ENCODE results near the gene ANK3.
"Not testable (repeated sequence)": the region's sequence is repeated elsewhere in the genome, so short reads cannot be mapped to it uniquely, and the experiment has no call there.

ANK3 gene

DNA sequence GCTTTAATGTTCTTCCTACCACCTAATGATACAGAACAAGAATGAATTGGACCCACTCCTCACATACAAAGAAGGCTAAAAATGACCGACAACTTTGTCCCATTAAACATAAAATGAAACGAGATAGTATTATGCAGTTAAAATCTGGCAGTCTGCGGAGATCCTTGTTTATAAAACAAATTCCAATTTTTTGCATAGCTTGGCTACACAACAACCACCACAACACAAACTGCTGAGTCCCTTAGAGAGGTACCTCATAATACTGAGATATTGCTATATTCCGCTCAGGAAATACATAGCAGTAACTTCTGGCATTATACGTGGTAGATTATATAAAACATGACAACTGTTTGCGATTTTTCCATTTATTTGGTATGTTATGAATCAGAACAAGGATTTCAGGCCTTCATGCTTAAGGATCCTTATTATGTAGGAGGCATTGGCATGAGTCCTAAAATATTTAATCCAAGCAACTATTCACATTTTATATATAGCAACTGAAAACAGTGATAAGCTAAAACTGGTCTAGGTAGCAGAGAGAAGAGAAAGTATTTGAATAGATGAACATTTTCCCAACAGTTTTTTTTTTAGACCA lies 96.0 kb downstream of the ANK3 start:
- Histone ChIP-seq H3K4me3 (ENCODE audit: low read length in 2 of 2) (peak overlapping the region in 1 of 2 donors; percentile 10), H3K27me3 (ENCODE audit: control insufficient read depth in 1 of 2, insufficient read depth in 2 of 2, low read length in 2 of 2) (no peaks in the 10 kb centered on the region), H3K36me3 (ENCODE audit: control insufficient read depth in 2 of 2, insufficient read depth in 2 of 2, low read length in 2 of 2) (no peaks in the 10 kb centered on the region), H3K9ac (ENCODE audit: low read length in 2 of 2) (no peak overlapping the region), H3K4me1 (ENCODE audit: control insufficient read depth, insufficient read depth, low read length) (peaks cover 2% of the 10 kb centered on the region), H3K9me3 (ENCODE audit: control insufficient read depth in 2 of 2, low read length in 2 of 2) (no peaks in the 10 kb centered on the region), H3K27ac (ENCODE audit: low read length) (peak overlapping the region; percentile 4)

DNA sequence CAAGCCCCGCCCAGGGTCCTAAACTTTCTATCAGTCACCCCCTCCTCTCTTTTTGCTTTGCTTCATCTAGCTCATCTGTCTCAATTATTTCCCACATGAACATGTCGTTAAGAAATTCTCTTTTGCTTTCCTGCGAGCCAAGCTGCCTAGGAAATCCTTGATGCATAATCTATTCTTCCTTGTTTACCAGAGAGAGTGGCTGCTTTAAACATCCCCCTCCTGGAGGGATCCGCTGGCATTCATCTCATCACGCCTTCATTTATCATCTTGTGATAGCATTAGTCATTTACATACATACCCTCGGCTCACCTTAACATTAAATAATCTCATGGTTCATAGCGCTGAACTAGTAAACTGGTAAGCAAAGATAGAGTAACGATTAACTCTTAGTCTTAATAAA lies 96.7 kb downstream of the ANK3 start:
- no peaks in the 10 kb centered on the region for H3K27me3 ChIP-seq (ENCODE audit: control insufficient read depth in 1 of 2, insufficient read depth in 2 of 2, low read length in 2 of 2)

GRCh38 chr10:60292536-60292935 lies 97.1 kb downstream of the ANK3 start:
- not testable (repeated sequence) for H3K27me3 ChIP-seq (ENCODE audit: control insufficient read depth in 1 of 2, insufficient read depth in 2 of 2, low read length in 2 of 2); H3K36me3 ChIP-seq (ENCODE audit: control insufficient read depth in 2 of 2, insufficient read depth in 2 of 2, low read length in 2 of 2); H3K4me1 ChIP-seq (ENCODE audit: control insufficient read depth, insufficient read depth, low read length); H3K9me3 ChIP-seq (ENCODE audit: control insufficient read depth in 2 of 2, low read length in 2 of 2); H3K4me3 ChIP-seq (ENCODE audit: low read length in 2 of 2); H3K9ac ChIP-seq (ENCODE audit: low read length in 2 of 2)
- H3K27ac ChIP-seq (ENCODE audit: low read length) = peak overlapping the region; percentile 6

More for the DNA sequence above, 96.7 kb downstream of the ANK3 start:
- Histone ChIP-seq H3K36me3 (ENCODE audit: control insufficient read depth in 2 of 2, insufficient read depth in 2 of 2, low read length in 2 of 2) (no peaks in the 10 kb centered on the region), H3K9ac (ENCODE audit: low read length in 2 of 2) (no peak overlapping the region), H3K4me3 (ENCODE audit: low read length in 2 of 2) (no peak overlapping the region), H3K4me1 (ENCODE audit: control insufficient read depth, insufficient read depth, low read length) (peaks cover 4% of the 10 kb centered on the region), H3K27ac (ENCODE audit: low read length) (peak overlapping the region; percentile 6), H3K9me3 (ENCODE audit: control insufficient read depth in 2 of 2, low read length in 2 of 2) (no peaks in the 10 kb centered on the region)

DNA sequence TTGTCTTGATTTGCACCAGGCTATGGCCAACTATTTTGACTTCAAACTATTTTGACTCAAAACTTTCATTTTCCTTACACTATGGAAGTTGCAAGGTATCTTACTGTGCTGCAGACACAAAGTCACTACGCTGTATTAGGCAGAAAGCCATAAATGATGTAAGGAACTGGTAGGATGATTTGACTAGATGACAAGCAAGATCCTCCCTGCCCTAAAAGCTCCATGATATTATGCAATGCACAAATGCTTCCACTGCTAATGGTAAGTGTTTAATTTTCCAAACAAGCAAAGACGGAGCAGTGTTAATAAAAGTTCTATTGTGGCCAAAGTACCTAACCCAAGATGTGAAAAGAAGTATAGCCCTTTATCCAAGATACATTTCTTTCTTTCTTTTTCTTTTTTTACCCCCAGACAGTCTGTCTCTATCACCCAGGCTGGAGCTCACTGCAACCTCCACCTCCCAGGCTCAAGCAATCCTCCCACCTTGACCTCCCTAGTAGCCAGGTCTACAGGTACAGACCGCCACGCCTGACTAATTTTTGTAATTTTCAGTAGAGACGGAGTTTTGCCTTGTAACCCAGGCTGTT lies 98.2 kb downstream of the ANK3 start:
- Histone ChIP-seq H3K4me1 (ENCODE audit: control insufficient read depth, insufficient read depth, low read length) (peaks cover 6% of the 10 kb centered on the region), H3K9ac (ENCODE audit: low read length in 2 of 2) (no peak overlapping the region), H3K27ac (ENCODE audit: low read length) (no peak overlapping the region), H3K36me3 (ENCODE audit: control insufficient read depth in 2 of 2, insufficient read depth in 2 of 2, low read length in 2 of 2) (no peaks in the 10 kb centered on the region), H3K9me3 (ENCODE audit: control insufficient read depth in 2 of 2, low read length in 2 of 2) (no peaks in the 10 kb centered on the region), H3K4me3 (ENCODE audit: low read length in 2 of 2) (no peak overlapping the region), H3K27me3 (ENCODE audit: control insufficient read depth in 1 of 2, insufficient read depth in 2 of 2, low read length in 2 of 2) (no peaks in the 10 kb centered on the region)

DNA sequence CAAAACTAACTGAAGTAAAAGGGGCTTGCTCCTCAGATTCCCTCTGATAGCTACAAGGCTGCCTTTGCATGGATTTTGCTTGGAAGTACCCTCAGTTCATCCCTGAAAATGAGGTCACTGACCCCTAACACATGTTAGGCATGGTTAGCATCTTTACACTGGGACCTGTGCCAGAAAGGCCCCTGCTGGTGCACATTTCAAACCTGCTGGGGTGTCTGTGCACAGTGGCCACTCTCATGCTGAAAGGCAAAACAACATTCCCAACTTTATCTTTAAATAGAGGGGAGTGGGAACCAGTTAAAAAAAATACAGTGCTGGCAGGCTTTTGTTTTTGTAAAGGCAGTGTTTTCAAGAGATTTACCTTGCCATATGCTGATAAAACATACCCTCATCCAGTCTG lies 99.1 kb downstream of the ANK3 start:
- Histone ChIP-seq H3K4me3 (ENCODE audit: low read length in 2 of 2) (no peak overlapping the region), H3K27ac (ENCODE audit: low read length) (no peak overlapping the region), H3K9me3 (ENCODE audit: control insufficient read depth in 2 of 2, low read length in 2 of 2) (no peaks in the 10 kb centered on the region), H3K9ac (ENCODE audit: low read length in 2 of 2) (no peak overlapping the region), H3K27me3 (ENCODE audit: control insufficient read depth in 1 of 2, insufficient read depth in 2 of 2, low read length in 2 of 2) (no peaks in the 10 kb centered on the region), H3K4me1 (ENCODE audit: control insufficient read depth, insufficient read depth, low read length) (peaks cover 6% of the 10 kb centered on the region), H3K36me3 (ENCODE audit: control insufficient read depth in 2 of 2, insufficient read depth in 2 of 2, low read length in 2 of 2) (no peaks in the 10 kb centered on the region)

DNA sequence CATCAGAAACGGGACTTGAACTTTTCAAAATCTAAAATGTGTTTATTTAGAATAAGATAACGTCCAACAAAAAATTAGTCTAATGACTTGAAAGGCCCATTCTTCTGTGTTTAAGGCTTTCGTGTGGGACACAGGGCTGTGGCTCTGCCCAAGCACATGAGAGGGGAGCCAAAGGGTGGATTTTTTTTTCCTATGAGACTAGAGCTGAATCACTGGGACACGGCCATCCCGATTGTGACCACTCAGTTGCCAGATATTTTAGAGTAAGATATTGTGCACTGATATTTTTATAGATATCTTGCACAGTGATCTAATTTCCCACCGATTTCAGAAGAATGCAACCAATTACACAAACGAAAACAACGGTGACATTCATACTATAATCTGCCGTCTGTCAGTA lies 99.9 kb downstream of the ANK3 start:
- H3K27ac ChIP-seq (ENCODE audit: low read length) = no peak overlapping the region
- H3K36me3 ChIP-seq (ENCODE audit: control insufficient read depth in 2 of 2, insufficient read depth in 2 of 2, low read length in 2 of 2) = no peaks in the 10 kb centered on the region
- peaks cover 6% of the 10 kb centered on the region for H3K4me1 ChIP-seq (ENCODE audit: control insufficient read depth, insufficient read depth, low read length)
- H3K9me3 ChIP-seq (ENCODE audit: control insufficient read depth in 2 of 2, low read length in 2 of 2) = no peaks in the 10 kb centered on the region
- H3K4me3 ChIP-seq (ENCODE audit: low read length in 2 of 2) = no peak overlapping the region
- H3K9ac ChIP-seq (ENCODE audit: low read length in 2 of 2) = no peak overlapping the region
- H3K27me3 ChIP-seq (ENCODE audit: control insufficient read depth in 1 of 2, insufficient read depth in 2 of 2, low read length in 2 of 2) = no peaks in the 10 kb centered on the region

- Histone ChIP-seq H3K9me3 (ENCODE audit: control insufficient read depth in 2 of 2, low read length in 2 of 2) (no peaks in the 10 kb centered on the region), H3K27ac (ENCODE audit: low read length) (peak overlapping the region; percentile 33), H3K4me3 (ENCODE audit: low read length in 2 of 2) (no peak overlapping the region), H3K9ac (ENCODE audit: low read length in 2 of 2) (no peak overlapping the region), H3K27me3 (ENCODE audit: control insufficient read depth in 1 of 2, insufficient read depth in 2 of 2, low read length in 2 of 2) (no peaks in the 10 kb centered on the region), H3K4me1 (ENCODE audit: control insufficient read depth, insufficient read depth, low read length) (peaks cover 6% of the 10 kb centered on the region), H3K36me3 (ENCODE audit: control insufficient read depth in 2 of 2, insufficient read depth in 2 of 2, low read length in 2 of 2) (no peaks in the 10 kb centered on the region)
Observed at GRCh38 chr10:60288256-60288655, 101.4 kb downstream of the ANK3 start.

- Histone ChIP-seq H3K9ac (ENCODE audit: low read length in 2 of 2) (no peak overlapping the region), H3K27me3 (ENCODE audit: control insufficient read depth in 1 of 2, insufficient read depth in 2 of 2, low read length in 2 of 2) (no peaks in the 10 kb centered on the region), H3K4me1 (ENCODE audit: control insufficient read depth, insufficient read depth, low read length) (peaks cover 6% of the 10 kb centered on the region), H3K36me3 (ENCODE audit: control insufficient read depth in 2 of 2, insufficient read depth in 2 of 2, low read length in 2 of 2) (no peaks in the 10 kb centered on the region), H3K27ac (ENCODE audit: low read length) (no peak overlapping the region), H3K9me3 (ENCODE audit: control insufficient read depth in 2 of 2, low read length in 2 of 2) (no peaks in the 10 kb centered on the region), H3K4me3 (ENCODE audit: low read length in 2 of 2) (no peak overlapping the region)
Observed at GRCh38 chr10:60286559-60286958, 103.1 kb downstream of the ANK3 start.

DNA sequence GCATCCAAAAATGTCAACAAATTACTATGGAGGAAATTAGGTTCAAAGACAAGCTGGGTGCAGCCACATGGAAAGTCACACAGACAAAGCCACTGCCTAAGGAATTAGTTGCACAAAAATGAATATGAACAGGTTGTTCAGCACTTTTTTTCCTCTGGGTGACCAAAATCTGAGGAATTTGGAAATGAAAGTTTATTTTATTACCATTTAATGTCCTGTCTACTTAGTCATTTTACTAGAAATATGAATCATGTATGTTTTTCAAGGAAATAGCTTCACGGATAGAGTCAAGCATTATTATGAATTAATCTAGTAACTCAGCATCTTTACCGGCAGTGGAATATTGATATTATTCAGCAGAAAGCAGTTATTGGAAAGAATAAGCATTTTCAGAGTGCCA lies 106.3 kb downstream of the ANK3 start:
- no peaks in the 10 kb centered on the region for H3K27me3 ChIP-seq (ENCODE audit: control insufficient read depth in 1 of 2, insufficient read depth in 2 of 2, low read length in 2 of 2)
- peaks cover 4% of the 10 kb centered on the region for H3K4me1 ChIP-seq (ENCODE audit: control insufficient read depth, insufficient read depth, low read length)
- no peaks in the 10 kb centered on the region for H3K36me3 ChIP-seq (ENCODE audit: control insufficient read depth in 2 of 2, insufficient read depth in 2 of 2, low read length in 2 of 2)
- no peak overlapping the region for H3K4me3 ChIP-seq (ENCODE audit: low read length in 2 of 2)
- no peak overlapping the region for H3K9ac ChIP-seq (ENCODE audit: low read length in 2 of 2)
- no peaks in the 10 kb centered on the region for H3K9me3 ChIP-seq (ENCODE audit: control insufficient read depth in 2 of 2, low read length in 2 of 2)
- H3K27ac ChIP-seq (ENCODE audit: low read length) = no peak overlapping the region

DNA sequence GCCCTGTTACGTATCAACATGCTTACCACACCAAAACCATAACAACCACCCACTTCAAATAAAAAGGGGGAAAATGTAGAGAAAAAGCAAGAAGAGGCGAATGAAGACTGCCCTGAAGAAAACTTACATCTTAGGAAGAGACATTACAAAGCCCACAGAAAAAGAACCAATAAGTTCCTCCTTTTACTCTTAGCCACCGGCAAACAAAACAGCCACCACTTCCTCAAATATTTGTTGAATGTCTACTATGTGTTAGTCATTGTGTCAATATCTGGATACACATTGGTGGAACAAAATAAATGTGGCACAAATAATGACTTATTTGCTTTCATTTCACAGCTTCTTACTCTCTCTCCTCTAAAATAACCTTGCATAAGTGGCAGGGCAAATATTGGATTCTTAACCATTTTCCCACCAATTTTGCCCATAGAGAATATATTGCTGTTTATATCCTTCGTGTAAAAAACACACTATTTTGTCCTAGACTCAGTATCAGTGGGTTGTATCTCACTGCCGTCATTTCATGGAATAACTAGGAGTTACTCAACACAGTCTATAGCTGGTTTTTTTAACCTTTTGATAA lies 106.8 kb downstream of the ANK3 start:
- no peak overlapping the region for H3K4me3 ChIP-seq (ENCODE audit: low read length in 2 of 2)
- H3K27me3 ChIP-seq (ENCODE audit: control insufficient read depth in 1 of 2, insufficient read depth in 2 of 2, low read length in 2 of 2) = no peaks in the 10 kb centered on the region
- H3K9me3 ChIP-seq (ENCODE audit: control insufficient read depth in 2 of 2, low read length in 2 of 2) = no peaks in the 10 kb centered on the region
- no peak overlapping the region for H3K27ac ChIP-seq (ENCODE audit: low read length)
- H3K36me3 ChIP-seq (ENCODE audit: control insufficient read depth in 2 of 2, insufficient read depth in 2 of 2, low read length in 2 of 2) = no peaks in the 10 kb centered on the region
- peaks cover under 1% of the 10 kb centered on the region for H3K4me1 ChIP-seq (ENCODE audit: control insufficient read depth, insufficient read depth, low read length)
- H3K9ac ChIP-seq (ENCODE audit: low read length in 2 of 2) = no peak overlapping the region

- no peak overlapping the region for H3K4me3 ChIP-seq (ENCODE audit: low read length in 2 of 2)
- no peak overlapping the region for H3K9ac ChIP-seq (ENCODE audit: low read length in 2 of 2)
- no peaks in the 10 kb centered on the region for H3K4me1 ChIP-seq (ENCODE audit: control insufficient read depth, insufficient read depth, low read length)
- no peaks in the 10 kb centered on the region for H3K27me3 ChIP-seq (ENCODE audit: control insufficient read depth in 1 of 2, insufficient read depth in 2 of 2, low read length in 2 of 2)
- H3K36me3 ChIP-seq (ENCODE audit: control insufficient read depth in 2 of 2, insufficient read depth in 2 of 2, low read length in 2 of 2) = no peaks in the 10 kb centered on the region
- H3K9me3 ChIP-seq (ENCODE audit: control insufficient read depth in 2 of 2, low read length in 2 of 2) = no peaks in the 10 kb centered on the region
- no peak overlapping the region for H3K27ac ChIP-seq (ENCODE audit: low read length)
Observed at GRCh38 chr10:60281792-60282353, 107.8 kb downstream of the ANK3 start.
